ENCODE data around the gene SERTAD2. TPM values are rescaled to one million over a fixed set of nuclear protein-coding genes. Genes with fewer than 3 reads are reported as not detected.

The SERTAD2 gene
- total RNA-seq, 2 donors from 2014 or later = 14.6 to 18.5 TPM

DNA sequence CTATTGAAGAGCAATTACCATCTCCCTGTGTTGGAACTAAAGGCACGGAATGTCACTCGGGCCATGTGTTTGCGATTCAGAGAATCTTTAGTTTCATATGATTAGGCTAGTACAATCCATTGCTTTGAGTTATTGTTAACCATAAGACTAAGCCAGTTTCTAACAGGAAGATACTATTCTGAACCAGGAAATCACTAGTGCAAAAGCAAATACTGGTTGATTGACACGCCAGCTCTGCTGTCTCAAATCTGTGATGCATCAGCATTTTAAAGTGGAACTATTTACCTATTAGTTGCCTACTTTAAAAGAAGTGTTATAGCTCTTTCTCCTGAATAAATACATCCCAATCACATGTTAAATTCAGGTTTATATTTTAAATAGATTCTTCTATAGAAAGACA is 67.7 kb downstream of the SERTAD2 start:
- H3K4me3 Mint-ChIP-seq = no peak overlapping the region
- ATAC-seq (replicated peaks in 1 of 2) (no peak), DNase-seq (no peak)
- peaks cover 0 to 14% of the 10 kb centered on the region in 2 donors for H3K36me3 Mint-ChIP-seq (ENCODE audit: insufficient read depth in 2 of 2)
- H3K27me3 Mint-ChIP-seq (ENCODE audit: low read depth) = no peaks in the 10 kb centered on the region
- H3K4me1 Mint-ChIP-seq (ENCODE audit: low read depth) = peaks cover 14% of the 10 kb centered on the region
- H3K9me3 Mint-ChIP-seq = no peaks in the 10 kb centered on the region
- no peak overlapping the region for H3K27ac Mint-ChIP-seq

DNA sequence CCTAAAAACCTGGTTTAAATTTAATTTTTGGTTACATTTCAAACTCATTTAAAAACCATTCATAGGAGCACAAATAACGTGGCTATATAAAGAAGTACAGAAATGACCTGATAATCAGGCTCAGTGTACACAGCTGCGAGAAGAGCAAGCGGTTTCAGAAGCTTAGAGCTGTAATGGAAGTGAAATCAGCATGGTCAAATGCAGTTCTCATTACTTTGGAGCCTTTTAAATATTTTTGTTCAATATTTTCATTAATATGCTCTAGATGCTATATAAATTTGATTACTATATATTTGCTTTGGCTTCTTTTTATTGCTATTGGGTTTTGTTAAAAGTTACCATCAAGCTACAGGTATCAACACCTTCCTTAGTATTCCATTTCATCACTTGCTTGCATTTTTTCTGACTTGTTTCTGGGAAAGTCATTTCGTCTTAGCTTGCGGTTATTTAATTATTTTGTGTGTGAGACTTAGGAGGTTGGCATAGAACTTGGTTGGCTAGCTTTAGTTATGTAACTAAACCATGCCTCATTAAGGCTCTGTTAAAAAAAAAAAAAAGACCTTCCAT is 70.9 kb downstream of the SERTAD2 start:
- Mint-ChIP-seq H3K27me3 (ENCODE audit: low read depth) (no peaks in the 10 kb centered on the region), H3K4me3 (no peak overlapping the region), H3K9me3 (no peaks in the 10 kb centered on the region), H3K4me1 (ENCODE audit: low read depth) (peaks cover 9% of the 10 kb centered on the region), H3K27ac (peak overlapping the region; percentile 60), H3K36me3 (ENCODE audit: insufficient read depth in 2 of 2) (peaks cover 0 to 13% of the 10 kb centered on the region in 2 donors)
- DNase-seq = no peak
- no peak for ATAC-seq (replicated peaks in 1 of 2)

DNA sequence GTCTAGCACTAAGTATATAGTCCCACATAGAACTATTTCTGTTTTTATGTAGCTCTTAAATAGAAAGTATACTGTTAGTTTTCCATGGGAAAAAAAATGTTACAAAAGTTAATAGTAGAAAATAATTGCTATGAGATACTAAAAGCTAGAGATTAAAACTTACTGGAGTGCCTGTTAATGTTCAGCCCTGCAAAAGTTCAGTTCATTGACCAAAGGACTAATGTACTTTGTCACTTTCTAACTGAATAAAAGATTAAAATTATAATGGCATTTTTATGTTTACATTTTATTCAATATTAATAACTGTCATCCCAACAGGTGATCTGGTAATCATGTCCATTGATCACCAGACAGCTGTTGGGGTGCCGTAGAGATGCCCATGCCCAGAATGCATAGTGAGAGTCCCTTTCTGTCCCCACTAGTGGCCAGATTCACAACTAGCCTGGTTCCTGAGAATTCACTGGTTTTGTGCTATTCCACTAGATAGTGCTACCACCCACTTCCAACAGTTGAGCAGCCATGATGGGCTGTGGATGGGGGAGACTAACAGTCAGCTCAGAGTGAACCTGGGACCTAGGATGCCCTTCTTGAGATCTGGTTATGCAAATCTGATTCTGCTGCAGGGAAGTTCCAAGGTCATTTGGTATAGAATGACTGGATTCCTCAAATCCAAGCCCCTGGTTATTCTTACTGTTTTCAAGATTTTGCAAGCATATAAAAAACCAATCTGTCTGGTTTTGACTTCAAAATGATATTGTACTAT is 71.8 kb downstream of the SERTAD2 start:
- H3K4me3 Mint-ChIP-seq = no peak overlapping the region
- DNase-seq (no peak), ATAC-seq (replicated peaks in 1 of 2) (no peak)
- peaks cover 0 to 15% of the 10 kb centered on the region in 2 donors for H3K36me3 Mint-ChIP-seq (ENCODE audit: insufficient read depth in 2 of 2)
- no peaks in the 10 kb centered on the region for H3K27me3 Mint-ChIP-seq (ENCODE audit: low read depth)
- H3K27ac Mint-ChIP-seq = no peak overlapping the region
- peaks cover 6% of the 10 kb centered on the region for H3K4me1 Mint-ChIP-seq (ENCODE audit: low read depth)
- H3K9me3 Mint-ChIP-seq = no peaks in the 10 kb centered on the region

Other genes starting within 250 kb of the SERTAD2 start
- 1 to 10 TPM; 2.0 to 3.1 TPM for gene LGALSL, start 199.8 kb downstream of the SERTAD2 start, total RNA-seq
- gene AFTPH, start 129.6 kb downstream of the SERTAD2 start, total RNA-seq = 10 to 100 TPM; 47.1 to 48.2 TPM

Measured in activated T-cell treated with anti-CD3 and anti-CD28 coated beads, Interleukin-2, amount 50 U/mL, for 72 hours (primary cell).